HG03521 (cell line): ENCODE results near the gene DGKQ.
A peak's percentile ranks its signal among the peaks of the same experiment; 100 is the strongest.

Experiments used
- ATAC-seq: cut with Tn5 transposase; IDR thresholded peaks from one replicate; pipeline ENCODE4 v1.9.1; 2021; ENCODE audit warnings: mild to moderate bottlenecking, moderate library complexity; ENCODE audit not compliant: unreplicated experiment

DGKQ gene

GRCh38 chr4:996030-996996, 22.9 kb upstream of the DGKQ start:
- ATAC-seq: no peak

- no peak for ATAC-seq
These were observed 22.1 kb upstream of the DGKQ start for GRCh38 chr4:995311-996026.

- no peak for ATAC-seq
These were observed 20.0 kb upstream of the DGKQ start, which contains the start of gene SLC26A1 for GRCh38 chr4:993111-994029. Gene SLC26A1 (minus strand): TSS chr4:993404. CDS start chr4:991703, 1,701 bp downstream.

GRCh38 chr4:992297-993110, 19.1 kb upstream of the DGKQ start:
- no peak for ATAC-seq

GRCh38 chr4:991451-992296, 18.3 kb upstream of the DGKQ start:
- ATAC-seq: no peak

- ATAC-seq: no peak
These were observed 17.5 kb upstream of the DGKQ start for GRCh38 chr4:990746-991367.

- ATAC-seq: no peak
These were observed 16.5 kb upstream of the DGKQ start for GRCh38 chr4:989722-990471.

GRCh38 chr4:988726-989721, 15.7 kb upstream of the DGKQ start:
- no peak for ATAC-seq

GRCh38 chr4:987624-988513, 14.5 kb upstream of the DGKQ start:
- no peak for ATAC-seq

GRCh38 chr4:986879-987623, 13.7 kb upstream of the DGKQ start, which contains the start of gene IDUA:
Gene IDUA (plus strand): TSS chr4:987044. CDS start chr4:987085, 41 bp downstream.
- peak; percentile 70 for ATAC-seq

GRCh38 chr4:986428-986878, 13.1 kb upstream of the DGKQ start:
- ATAC-seq: no peak

GRCh38 chr4:985123-985830, 11.9 kb upstream of the DGKQ start:
- ATAC-seq: no peak

GRCh38 chr4:984336-985054, 11.1 kb upstream of the DGKQ start:
- no peak for ATAC-seq

GRCh38 chr4:982814-983213, 9.4 kb upstream of the DGKQ start:
- no peak for ATAC-seq
